ENCODE measurements around the gene SLC17A6.

The SLC17A6 gene

GRCh38 chr11:22337596-22338485 lies at the start of gene SLC17A6:
Gene SLC17A6 (plus strand): TSS chr11:22338381. CDS start chr11:22338534, 153 bp downstream.
- DNase-seq: no peak

GRCh38 chr11:22302368-22302767 lies 35.8 kb upstream of the SLC17A6 start:
- no peak for DNase-seq

- DNase-seq: no peak
Observed at GRCh38 chr11:22304337-22304961, 33.7 kb upstream of the SLC17A6 start.

- no peak for DNase-seq
Observed at GRCh38 chr11:22317656-22318055, 20.5 kb upstream of the SLC17A6 start.

- no peak for DNase-seq
Observed at GRCh38 chr11:22331771-22332170, 6.4 kb upstream of the SLC17A6 start.

DNA sequence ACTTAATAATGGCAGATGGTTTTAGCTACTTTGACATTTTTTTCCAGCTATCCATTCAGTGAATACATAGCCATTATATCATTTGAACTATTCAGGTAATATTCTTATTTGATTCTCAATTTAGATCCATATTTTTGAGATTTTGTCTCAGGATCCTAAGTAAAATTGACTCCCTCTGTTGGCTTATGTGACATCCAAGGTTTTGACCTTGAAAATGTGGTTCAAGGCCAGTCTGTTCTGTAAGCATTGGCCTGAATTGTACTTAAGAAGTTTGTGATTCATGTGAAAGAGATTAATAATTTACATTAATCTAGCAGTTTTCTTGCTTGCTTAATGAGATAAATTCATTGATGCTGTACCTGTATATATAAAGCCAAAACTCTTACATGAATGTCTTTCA lies 1.6 kb upstream of the SLC17A6 start:
- no peak for DNase-seq

DNA sequence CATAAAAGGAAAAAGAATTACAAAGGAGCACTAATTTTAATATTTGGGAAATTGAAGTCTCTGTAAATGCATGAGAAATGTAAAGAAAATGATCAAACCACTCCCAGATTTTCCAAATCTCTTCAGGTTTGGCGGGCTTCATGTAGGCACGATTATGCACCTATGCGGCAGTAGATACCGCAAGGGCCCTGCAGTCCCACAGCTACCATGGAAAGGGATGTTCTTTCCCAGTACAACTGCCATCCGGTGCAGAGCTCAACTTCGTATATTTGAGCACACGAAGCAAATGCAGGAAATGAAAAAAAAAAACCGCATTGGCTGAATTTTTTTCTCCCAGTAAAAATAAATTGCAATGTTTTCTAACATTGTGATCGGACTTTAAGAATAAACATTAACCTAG lies 1.4 kb downstream of the SLC17A6 start:
- no peak for DNase-seq

- DNase-seq: no peak
Observed at GRCh38 chr11:22340235-22340634, 2.1 kb downstream of the SLC17A6 start.

GRCh38 chr11:22340701-22341587 lies 2.8 kb downstream of the SLC17A6 start:
- no peak for DNase-seq

DNA sequence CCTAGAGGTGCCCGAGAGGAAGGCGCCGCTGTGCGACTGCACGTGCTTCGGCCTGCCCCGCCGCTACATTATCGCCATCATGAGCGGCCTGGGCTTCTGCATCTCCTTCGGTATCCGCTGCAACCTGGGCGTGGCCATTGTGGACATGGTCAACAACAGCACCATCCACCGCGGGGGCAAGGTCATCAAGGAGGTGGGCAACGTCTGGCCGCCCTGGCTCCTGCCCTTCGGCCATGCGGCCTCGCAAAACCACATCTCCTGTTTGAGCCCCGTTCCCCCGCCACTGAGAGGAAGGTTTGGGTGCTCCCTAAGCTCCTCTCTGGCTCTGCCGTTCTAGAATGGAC lies 3.4 kb downstream of the SLC17A6 start:
- DNase-seq: no peak

- DNase-seq: no peak
Observed at GRCh38 chr11:22342211-22343031, 4.2 kb downstream of the SLC17A6 start.

- no peak for DNase-seq
Observed at GRCh38 chr11:22343032-22343324, 4.8 kb downstream of the SLC17A6 start.

DNA sequence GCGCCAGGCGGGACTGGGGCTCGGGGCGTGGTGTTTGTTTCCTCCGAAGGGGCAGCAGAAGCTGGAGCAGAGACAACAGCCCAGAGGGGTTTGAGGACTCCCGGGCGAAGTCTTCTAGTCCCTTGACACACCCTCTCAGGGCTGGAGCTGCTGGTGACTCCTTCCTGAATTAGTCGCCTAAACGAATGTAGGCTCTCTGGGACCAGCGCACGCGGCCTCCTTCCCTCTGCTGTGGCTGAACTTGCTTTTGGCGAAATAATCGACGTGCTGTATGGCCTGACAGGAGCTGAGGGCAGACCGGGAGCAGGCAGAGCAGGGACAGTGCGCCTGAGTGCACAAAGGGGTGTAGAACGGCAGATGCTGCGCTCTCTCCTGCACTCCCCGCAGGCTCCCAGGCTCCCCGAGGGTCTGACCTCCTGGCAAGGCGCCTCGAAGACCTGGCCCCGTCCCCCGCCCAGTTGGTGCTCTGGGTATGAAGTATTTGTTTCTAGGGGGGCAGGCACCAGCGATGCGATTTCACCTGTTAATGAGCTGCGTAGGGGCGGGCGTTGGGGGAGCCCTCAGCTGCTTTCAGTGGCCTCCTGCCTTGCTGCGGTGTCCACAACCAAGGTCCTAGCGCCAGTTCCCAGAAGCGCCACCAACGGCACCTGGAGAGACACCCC lies 5.3 kb downstream of the SLC17A6 start:
- no peak for DNase-seq

- DNase-seq: no peak
Observed at GRCh38 chr11:22344081-22344480, 5.9 kb downstream of the SLC17A6 start.

DNA sequence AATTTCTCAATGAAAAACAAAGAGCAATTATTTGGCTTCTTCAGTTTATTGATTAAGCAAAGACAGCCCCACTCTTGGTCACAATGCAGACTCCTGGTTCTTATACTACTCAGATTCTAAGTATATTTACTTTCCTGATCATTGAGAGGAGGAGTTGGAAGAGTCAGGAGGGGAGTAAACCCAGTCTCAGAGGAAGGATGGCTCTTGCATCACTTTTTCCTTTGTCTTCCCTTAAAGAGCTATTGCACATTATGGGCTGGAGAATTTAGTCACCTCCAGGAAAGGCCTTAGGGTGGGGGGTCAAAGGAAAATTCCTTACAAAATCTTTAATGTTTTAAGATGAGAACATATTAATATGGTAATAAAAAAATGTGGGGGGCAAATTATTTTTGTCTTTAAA lies 8.1 kb downstream of the SLC17A6 start:
- no peak for DNase-seq

DNA sequence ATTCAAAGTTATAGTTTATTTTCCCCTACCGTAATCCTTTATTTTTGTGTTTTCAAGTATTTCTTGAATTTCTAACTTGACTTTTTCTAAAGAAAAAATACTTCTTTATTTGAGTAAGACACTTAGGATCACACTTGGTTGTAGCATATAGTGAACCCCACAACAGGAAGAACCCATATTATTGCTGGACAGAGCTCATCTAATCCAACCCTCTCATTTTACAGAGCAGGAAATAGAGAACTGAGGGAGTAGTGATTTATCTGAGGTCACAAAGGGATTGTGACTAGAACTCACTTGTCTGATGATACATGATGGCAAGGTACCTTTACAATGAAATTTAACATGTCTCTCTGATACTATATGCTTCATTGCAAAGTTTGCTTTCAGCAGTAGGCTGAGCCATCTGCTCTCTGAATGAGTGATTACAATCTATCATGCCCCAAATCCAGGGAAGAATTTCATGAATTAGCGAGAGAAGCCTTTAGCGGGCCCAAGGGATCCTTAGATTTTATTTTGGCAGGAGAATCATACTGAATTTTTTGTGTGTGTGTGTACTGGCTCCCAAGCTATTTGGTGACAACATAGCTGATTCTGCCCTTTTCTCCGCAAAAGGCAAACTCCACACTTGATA lies 9.8 kb downstream of the SLC17A6 start:
- no peak for DNase-seq

DNA sequence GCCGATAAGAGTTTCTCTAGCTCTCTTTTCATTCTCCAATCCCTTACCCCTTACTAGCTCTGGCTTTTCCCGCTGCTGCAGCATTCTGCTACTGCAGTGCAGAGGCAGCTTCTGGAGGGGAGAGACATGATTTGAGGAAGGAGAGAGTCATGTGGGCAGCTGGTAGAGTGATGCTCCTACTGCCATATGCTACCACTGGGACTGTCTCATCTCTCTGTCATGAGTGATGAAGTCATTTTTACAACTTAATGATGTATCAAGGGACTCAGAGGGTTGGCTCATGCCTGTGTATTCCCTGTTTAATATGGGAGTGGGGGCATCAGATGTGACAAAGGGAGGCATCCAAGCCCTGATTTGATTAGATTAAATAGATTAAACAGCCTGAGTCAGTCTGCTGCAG lies 11.3 kb downstream of the SLC17A6 start:
- DNase-seq: no peak

DNA sequence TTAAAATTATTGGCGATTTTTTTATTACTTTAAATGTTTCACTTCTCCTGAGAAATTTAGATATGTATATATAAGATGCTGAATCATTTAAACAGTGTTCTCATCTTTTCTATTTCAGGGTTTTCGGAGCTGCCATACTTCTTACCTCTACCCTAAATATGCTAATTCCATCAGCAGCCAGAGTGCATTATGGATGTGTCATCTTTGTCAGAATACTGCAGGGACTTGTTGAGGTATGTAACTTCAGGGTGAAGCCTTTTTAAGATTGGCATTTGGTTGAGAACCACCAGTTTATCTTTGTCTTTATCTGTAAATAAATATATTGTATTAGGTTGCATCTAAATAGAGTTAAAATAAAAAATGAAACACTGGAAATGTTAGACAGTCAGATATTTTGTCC lies 21.1 kb downstream of the SLC17A6 start:
- DNase-seq: no peak

DNA sequence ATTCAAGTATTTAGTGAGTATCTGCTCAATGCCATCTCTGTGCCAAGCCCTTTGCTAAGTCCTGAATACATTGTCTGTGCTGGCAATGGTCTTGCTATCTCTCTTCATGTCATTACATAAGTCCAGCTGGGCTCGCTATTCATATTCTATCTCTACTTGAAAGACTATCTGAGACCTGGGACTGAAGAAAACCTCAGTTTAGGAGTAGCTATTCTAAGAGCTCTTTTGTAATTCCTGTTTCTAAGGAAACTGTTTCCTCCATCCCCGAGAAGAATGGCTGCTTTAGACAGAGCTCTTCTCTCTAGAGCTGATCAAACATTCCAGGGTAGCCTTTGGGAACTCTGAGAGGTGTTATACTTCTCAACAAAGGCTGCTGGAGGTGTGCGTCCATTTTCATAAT lies 33.0 kb downstream of the SLC17A6 start:
- DNase-seq: no peak

- no peak for DNase-seq
Observed at GRCh38 chr11:22387126-22387525, 48.9 kb downstream of the SLC17A6 start.

DNA sequence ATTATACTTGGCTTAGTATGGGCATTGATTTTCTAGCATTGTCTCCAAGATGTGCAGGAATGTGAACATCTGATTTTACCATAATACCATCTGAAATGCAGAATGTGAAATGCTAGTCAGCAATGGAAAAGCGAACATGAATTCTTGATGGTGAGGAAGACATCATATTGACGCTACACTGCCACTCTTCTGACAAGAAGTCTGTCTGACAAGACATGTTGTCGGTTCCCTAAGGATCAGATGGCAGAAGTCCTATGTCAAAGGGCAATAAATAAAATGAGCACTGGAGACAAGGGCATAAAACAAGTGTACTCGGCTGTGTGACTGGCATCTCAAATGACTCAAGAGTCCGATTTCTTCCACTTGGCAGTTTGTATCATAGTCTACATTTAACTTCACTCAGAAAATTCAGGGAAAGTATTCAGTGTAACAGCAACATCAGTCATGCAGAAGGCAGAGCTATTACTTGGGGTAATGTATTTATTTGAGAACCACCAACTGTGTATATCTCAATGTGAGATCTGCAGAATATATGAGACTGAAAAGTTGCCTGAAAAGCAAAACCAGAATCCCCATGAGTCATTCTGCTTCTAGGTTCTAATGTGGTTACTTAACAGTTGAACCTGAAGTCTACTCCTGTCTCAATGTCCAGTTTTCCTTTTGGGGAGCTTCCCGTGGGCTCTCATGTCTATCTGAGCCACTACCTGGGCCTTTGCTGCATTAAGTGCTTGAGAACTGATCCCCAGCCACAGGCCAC lies 51.5 kb downstream of the SLC17A6 start:
- no peak for DNase-seq
